ENCODE data around the gene SLC25A45.
A peak's percentile ranks its signal among the peaks of the same experiment; 100 is the strongest.

The SLC25A45 gene

DNA sequence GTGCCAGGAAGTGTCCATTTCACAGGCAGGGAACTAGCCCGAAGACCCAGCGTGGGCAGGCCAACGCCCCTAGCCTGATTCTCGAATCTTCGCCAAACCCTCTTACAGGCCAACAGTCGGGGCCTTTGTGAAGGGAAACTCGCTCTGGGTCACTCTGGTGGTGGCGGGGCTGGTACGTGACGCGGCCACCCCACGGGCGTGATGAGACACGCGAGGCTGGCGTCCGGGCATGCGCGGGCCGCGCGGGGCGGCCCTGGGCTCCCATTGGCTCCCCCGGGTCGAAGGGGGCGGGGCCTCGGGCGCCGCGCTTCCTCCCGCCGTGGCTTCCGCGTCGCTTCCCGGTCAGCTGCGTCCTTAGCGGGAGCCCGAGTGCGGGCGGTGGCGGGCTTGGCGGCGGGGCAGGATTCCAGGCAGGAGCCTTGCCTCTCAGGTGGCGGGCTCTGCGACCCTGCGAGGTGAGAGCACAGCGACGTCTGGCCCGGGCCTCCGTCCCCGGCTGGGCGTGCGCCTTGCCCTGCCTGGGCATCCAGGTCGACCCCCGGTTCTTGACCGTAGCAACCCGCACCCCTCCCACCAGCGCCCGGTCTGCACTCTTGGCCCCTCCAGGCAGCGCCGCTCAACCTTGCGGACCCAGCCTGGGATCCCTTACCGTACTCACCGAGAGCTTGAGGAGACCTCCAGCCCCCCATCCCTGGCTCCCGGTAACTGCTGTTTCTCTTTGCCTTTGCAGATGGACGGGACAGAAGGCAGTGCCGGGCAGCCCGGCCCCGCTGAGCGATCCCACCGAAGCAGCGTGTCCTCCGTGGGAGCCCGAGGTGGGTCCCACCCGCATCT lies 4.1 kb upstream of the SLC25A45 start, which contains the start of gene FRMD8:
Gene FRMD8 (plus strand): TSS at position 331 of the 834 bp plus-strand sequence. CDS start 400 bp downstream, at position 731.
- peak; percentile 90 for DNase-seq

DNA sequence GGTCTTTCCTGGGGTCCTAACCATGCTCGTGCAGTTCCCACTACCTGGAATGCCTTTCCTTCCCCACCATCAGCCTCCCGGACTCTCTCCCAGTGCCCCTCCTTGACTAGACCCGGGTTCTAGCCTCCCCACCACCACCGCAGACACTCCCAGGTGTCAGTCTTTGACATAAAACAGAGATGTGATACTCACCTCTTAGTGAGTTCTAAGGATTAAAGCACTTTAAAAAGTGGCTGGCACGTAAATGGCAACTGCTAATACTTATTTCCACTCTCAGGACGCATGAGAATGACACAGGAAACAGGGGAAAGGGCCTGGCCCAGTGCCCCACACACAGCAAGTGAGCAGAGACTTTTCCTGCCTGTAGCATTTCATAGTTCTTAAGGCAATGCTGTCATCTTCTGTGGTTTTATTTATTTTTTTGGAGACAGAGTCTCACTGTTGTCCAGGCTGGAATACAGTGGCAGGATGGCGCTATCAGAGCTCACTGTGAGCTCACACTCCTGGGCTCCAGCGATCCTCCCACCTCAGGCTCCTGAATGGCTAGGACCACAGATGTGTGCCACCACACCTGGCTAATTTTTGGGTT lies 1.9 kb upstream of the SLC25A45 start:
- no peak for DNase-seq

DNA sequence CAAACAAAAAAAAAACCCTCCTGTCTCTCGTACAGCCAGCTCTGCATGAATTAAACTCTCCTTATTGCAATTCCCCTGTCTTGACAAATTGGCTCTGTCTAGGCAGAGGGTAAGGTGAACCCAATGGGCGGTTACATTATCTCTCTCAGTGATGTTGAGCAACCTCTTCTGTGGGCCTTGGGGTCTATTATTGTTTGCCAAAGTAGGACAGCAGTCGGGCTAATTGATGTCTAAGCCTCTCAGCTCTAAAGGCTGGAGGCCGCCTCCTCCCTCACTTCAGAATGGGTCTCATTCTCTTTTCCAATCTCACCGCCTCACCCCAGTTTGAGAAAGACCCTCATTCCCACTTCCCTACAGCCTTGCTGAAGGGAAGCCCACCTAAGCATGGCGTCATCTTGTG lies 1.3 kb upstream of the SLC25A45 start:
- DNase-seq, result no peak

DNA sequence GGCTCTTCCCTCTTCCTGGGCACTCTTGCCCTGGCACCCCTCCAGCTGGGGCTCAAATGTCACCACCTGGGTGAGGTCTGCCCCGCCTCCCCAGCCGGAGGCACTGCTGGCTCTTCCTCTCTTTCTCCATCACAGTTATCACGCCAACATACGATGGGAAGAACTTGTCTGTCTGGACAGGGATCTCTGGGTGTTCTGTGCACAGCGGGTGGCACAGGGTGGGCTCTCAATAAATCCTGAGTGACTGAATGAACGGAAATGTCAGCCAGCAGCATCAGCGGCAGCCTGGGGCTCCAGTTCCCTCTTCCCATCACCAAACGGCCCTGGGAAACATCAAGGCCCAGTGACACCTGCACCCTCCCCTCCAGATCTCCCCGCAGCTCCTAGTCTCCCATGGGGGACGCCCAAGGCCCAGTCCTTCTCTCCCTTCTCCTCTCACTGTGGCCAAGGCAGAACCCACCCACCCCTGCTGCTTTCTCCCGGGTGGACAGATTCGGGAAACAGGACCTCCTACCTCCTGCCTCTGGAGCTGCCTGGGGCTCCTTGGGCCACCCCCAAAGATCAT lies 440 bp upstream of the SLC25A45 start:
- no peak for DNase-seq

DNA sequence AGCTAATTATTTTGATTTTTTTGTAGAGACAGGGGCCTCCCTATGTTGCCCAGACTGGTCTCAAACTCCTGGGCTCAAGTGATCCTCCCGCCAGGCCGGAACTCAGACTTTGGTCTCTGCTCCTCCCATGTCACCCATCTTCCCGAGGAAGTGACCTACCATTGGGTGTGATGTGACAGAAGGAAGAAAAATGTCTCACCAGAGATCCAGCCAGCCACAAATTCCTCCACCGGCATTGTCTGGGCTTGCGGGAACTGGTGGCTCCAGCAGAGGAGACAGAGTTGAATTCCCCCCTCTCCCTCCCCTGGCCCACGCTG lies 772 bp downstream of the SLC25A45 start:
- no peak for DNase-seq

DNA sequence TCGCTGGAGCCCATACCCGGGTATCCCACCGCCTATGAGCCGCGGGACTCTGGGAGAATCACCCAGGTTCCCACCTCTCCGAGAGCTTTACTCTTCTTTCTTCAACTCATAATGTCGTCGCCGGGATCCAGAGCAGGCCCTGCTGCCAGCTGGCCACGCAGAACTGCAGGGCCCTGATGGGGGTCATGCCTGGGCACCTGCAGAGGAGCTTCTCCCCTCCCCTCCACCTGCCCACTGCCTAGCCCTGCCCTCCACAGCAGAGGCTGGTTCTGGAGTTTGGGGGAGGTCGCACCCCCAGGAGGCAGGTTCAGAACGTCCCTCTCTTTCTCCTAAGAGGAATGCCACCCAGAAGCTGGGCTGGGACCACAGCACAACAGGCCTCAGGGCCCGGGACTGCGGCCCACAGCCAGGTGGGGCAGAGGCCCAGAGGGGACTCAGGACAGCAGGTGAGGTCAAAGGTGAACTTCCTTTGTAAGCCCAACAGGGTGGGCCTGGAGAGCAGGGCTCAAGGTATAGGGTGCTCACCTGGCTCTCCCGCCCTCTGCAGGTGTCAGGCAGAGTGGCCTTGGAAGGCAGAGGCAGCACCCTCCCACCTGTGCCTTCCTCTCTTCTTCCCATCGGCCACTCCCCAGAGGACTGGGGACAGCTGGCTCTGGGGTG lies 1.9 kb downstream of the SLC25A45 start:
- no peak for DNase-seq

DNA sequence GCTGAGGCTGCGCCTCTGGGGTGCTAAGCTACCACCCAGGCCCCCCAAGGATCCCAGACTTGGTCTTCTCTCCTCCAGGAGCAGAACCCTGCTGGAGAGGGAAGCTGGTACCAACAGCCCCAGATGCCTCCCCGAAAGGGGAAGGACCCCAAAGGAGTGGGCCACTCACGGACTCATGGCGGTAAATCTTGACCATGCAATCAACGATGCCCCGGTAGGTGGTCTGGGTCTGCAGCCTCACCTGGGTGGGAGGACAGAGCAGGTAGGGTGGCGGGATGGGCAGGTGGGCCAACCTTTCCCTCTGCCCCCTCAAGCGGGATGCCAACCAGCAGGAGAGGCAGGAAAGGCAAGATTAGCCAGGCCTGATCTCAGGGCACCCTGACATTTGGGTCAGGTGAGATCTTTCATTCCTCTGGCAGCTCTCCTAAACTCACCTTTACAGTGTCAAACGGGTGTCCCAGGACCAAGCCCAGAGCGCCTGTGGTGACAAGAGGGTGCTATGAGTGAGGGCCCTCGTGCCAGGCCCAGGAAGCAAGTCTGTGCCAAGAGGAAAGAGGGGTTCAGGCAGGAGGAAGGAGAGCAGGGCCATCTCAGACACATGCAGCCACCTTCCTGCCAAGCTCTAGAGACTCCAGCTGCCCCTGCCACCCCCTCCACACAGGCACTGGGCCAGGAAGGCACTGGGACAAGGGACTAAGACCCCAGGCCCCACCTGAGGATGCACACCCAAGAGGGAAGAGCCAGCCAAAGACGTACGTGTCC lies 2.6 kb downstream of the SLC25A45 start:
- no peak for DNase-seq

DNA sequence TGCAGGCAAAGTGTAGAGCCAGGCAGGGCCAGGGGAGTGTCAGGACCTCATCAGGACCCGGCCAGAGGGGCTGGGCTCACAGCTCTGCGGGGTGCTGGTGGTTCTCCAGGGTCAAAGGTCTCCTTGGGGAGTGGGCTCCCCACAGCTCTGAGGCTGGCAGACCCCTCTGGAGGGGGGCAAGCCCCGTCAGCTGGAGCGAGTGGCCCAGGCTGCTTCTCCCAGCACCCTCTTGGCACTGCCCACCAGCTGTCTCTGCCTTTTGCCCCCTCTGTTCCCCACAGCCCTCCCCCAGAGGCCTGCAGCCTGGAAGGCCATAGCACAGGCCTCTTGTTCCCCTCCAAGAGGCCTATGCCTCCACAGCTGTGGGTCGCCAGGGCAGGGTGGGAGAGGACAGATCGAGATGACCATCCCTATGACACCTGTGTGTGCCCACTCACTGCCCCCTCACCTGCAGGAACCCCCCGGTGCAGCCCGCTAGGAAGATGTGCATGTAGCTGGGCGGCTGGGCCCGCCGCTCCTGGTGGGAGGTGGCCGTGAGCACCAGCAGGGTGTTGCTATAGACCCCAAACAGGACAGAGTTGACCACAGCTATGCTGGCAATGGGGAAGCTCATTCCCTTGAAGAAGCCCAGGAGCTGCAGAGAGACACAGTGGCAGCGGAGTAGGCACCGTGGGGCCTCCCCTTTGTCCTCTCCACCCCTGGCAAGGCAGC lies 3.4 kb downstream of the SLC25A45 start:
- no peak for DNase-seq

DNA sequence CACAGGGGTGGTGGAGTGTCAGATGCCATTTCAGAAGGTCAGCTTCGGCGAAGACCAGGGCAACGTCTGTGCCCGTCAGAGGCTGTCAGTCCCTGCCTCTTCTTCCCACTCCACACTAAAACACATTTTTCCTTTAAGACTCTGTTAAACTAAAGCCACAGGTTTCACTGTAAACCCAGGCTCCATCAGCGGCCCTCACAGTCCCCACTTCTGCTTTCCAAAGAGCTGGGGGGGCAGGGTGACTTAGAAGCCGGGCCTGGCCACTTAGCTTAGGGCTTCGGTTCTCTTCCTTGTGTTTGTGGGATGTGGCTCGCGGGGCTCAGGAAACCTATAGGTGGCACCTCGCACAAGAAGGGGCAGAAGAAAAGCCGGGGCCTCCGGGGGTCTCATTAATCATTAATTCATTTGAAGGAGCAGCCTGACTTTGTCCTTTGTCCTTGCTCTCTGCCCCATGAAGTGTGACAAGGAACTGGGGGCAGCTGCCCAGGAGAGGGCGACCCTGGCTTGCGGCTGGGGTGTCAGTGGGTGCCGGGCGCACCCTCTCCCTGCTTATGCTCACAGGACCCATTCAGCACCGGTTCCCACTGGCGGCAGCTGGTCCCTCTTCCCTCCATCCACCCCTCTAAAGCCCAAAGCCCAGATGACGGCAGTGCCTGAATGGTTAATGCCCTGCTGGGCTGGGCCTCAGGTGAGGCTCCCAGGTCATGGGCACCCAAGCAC lies 4.1 kb downstream of the SLC25A45 start:
- no peak for DNase-seq

DNA sequence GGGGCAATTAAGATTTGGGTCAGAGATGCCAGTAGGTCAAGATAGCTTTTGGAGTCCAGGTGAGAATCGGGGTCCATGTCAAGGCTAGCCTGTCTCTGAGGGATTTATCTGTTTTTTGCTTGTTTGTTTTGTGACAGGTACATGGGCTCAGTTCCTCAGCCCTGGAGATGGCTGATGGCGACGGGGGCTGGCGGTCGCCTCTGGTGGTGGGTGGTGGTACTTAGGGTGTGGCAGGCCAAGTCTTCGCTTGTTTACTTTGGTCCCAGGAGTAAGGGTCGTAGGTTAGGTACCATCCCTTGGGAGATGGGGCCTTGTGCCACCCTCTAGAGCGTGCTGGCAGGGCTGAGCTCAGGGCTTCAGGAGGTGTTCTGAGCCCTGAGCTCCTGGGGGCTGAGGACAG lies 4.7 kb downstream of the SLC25A45 start:
- no peak for DNase-seq

DNA sequence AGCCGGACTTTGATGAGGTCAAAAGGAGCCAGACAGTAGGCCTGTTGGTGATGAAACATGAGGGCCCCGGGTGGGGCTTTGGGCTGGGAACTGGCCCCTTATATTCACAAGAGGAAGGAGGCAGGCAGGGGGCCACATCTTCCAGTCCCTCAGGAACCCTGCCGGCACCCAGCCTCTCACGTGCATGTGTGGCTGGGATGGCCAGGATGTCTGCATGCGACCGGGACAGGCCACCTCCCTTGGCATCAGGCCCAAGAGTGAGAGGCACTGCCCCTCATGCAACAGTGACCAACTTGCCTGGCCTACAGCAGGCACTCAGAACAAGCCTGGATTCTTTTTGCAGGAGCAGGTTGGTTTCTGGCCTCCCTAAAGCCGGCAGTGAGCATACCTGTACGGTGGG lies 5.4 kb downstream of the SLC25A45 start:
- no peak for DNase-seq

DNA sequence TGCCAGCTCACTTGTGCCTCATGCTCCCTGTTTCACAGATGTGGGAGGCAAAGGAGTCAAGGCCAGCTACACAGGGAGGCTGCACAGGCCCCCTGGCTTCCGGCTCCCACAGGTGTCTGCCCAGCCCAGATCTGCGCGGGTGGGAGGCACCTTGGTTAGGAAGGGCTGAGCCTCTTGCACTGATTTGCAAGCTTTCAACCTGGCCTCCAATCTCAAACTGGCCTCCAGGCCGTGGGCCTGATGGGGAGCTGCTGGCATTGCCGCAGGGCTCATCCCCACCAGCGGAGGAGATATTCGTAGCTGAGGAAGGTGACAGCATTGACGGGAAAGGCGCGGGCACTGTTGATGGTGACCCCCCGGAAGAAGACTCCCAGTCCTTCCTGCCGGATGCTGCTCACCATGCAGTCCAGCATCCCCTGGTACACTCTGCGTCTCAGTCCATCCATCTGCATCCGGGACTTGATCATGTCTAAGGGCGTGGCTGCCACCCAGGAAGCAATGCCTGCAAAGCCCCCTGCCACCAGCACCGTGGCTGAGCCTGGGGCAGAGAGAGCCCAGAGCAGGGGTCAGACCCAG lies 6.2 kb downstream of the SLC25A45 start:
- no peak for DNase-seq

DNA sequence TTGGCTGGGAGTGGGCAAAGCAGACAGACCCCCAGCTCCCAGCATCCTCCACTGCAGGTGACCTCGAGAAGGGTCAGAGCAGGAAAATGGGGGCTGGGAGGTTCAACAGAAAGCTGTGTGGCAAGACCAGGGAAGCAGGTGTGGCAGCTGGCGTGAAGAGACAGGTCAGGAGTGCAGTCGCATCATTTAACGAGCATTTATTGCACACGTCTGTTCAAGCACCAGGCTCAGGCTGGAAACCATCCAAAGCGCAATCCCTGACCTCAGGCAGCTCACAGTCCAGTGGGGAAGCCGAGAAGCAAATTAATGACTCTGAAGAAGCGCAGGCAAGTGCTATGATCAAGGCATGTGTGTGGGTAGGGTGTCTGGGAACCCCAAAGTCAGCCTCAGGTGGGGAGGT lies 7.4 kb downstream of the SLC25A45 start:
- no peak for DNase-seq

DNA sequence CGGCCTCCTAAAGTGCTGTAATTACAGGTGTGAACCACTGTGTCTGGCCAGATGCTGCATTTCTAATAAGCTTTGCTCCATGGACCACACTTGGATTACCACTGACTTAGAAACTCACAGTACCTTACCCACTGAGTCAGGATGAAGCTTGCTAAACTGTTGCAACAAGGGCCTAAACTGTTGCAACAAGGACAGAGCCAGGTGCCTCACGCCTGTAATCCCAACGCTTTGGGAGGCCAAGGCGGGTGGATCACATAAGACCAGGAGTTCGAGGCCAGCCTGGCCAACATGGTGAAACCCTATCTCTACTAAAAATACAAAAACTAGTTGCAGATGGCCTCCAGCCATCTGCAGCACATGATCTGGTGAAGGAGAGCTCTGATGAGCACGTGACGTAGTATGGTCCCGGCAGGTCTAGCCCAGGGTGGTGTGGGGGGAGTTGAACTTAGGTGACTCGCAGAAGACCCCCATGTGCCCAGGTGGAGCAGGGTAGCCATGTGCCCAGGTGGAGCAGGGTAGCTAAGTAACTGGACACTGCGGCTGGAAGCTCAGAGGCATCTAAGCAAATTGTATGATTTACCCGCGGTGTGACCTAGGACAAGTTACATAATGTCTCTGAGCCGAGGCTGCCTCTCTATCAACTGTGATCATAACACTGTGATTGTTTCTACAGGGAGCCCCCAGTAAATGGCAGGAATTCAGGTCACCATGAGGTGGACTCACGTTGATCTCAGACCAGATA lies 8.4 kb downstream of the SLC25A45 start:
- DNase-seq, result no peak

DNA sequence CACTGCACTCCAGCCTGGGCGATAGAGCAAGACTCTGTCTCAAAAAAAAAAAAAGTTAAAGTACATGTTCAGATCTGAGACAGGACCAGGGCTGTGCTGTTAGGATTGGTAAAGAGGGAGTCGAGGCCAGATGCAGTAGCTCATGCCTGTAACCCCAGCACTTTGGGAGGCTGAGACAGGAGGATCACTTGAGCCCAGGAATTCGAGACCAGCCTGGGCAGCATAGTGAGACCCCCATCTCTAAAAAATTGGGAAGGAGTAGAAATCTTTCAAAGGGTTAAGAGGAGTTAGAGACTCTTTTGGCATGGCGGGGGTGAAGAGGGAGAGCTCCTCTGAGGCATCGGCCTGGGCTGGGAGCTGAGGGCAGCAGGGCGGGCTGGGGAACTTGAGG lies 11.8 kb downstream of the SLC25A45 start:
- DNase-seq, result no peak

DNA sequence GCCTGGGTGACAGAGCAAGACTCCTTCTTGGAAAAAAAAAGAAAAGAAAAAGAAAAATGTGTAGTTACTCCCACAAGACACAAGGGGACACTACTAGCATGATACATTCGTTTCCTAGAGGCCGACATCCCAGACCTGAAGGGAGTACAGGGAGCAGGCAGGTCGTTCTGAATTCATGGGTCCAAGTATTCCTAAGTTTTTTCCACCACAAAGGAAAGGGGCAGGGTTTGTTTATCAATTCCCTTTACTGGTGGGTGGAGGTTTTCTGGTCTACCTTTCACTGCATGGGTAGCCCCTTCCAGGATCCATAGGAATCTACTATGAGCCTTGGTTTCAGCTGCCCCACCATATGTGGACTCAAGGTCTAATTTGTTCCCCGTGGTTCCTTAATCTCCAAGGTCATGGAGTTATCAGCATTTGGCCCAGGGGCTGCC lies 16.1 kb downstream of the SLC25A45 start:
- no peak for DNase-seq

DNA sequence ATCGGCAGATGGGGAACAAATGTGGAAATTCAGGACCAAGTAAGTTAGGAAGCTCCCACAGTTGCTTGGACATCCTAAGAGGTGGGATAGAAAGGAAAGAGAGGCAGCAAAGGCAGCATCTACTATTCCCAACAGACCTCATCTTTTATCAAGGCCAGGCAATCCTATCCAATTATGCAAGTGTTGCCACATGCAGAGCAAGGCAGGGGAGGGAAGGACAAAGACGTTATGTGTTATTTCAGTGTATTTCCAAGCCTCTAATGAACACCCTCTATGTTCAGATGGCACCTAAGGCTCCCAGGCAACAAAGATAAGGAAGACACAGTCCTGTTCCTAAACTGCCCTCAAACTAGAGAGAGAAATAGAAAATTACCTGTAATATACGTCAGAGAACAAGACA lies 18.7 kb downstream of the SLC25A45 start:
- DNase-seq, result no peak

DNA sequence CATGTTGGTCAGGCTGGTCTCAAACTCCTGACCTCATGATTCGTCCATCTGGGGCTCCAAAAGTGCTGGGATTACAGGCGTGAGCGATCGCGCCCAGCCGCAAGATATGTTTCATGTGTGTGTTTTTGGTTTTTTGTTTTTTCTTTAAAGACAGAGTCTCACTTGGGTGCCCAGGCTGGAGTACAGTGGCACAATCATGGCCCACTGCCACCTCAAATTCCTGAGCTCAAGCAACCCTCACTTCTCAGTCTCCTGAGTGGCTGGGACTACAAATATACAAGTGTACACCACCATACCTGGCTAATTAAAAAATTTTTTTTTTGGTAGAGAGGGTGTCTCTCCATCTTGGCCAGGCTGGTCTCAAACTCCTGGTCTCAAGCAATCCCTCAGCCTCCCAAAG lies 19.5 kb downstream of the SLC25A45 start:
- DNase-seq, result no peak

DNA sequence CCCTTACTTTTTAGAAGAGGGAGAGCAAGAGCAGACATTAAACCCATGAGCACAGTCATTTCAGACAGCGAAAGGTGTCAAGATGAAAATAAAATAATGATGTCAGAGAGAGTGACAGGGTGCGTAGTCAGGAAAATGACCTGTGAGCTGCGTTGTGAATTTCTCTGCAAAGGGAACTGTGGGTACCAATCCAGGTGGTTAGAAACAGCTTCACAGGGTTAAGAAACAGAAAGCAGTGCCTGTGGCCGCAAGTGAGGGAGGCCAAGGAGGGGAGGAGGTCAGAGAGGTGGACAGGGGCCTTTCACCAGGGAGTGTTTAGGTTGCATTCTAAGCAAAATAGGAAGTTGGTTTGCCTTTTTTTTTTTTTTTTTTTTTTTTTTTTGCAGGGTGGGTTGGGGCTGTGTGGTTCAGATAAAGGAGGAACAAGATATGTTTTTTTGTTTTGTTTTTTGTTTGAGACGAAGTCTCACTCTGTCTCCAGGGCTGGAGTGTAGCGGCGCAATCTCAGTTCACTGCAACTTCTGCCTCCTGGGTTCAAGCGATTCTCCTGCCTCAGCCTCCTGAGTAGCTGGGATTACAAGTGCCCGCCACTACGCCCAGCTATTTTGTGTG lies 20.0 kb downstream of the SLC25A45 start:
- DNase-seq, result no peak

DNA sequence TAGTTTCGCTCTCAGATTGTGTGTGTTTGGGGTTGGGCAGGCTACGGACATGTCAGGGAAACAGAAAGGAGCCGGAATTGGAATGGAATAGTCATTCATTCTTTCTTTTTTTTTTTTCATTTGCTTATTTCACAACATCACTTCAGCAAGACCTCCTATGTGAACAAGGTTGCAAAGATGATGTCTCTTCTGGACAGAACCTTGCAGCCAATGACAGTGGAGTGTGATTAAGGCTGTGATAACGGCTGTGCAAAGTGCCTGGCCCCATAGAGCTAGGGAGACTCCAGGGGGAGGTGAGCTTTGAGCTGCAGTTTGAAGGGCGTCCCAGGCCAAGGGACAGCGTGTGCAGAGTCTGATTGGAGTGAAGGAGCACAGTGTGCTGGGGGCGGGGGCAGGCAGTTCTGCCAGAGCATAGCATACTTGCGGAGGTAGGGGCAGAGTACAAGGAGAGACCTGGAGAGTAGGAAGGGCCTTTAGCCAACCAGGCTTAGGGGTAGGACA lies 24.5 kb downstream of the SLC25A45 start:
- no peak for DNase-seq
